Measurements from ENCODE around the gene GPD2.

The GPD2 gene

DNA sequence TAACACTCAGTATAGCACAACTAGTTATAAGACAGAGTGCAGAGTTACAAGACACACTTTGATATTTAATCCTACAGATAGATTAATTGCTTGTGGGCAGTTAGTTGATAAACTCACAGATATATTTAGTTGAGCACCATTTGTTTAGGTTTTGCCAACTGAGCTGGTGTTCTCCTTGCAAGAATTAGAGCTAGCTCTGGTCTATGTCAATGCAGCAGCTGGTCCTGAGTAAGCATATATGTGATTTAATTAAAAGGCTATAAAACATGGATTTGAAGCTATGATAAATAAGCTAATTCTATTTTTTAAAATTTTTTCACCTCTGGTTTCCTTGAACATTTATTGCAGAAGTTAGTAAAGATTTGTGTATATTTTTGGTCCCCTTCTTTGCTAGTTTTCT is 35.6 kb downstream of the GPD2 start:
- H3K4me3 ChIP-seq (ENCODE audit: insufficient read depth in 1 of 2, low read depth in 1 of 2, low read length in 2 of 2) = no peak overlapping the region
- no peak overlapping the region for H3K4ac ChIP-seq (ENCODE audit: low read depth in 1 of 2, low read length in 2 of 2)
- H3K27me3 ChIP-seq (ENCODE audit: control insufficient read depth in 1 of 2, insufficient read depth in 1 of 2, low read length in 2 of 2) = no peaks in the 10 kb centered on the region
- H3K9ac ChIP-seq (ENCODE audit: low read length) = no peak overlapping the region
- no peak overlapping the region for H2AK5ac ChIP-seq (ENCODE audit: low read length, severe bottlenecking)
- no peak overlapping the region for H4K91ac ChIP-seq (ENCODE audit: low read length)
- H3K27ac ChIP-seq (ENCODE audit: low read length, poor library complexity, severe bottlenecking) = no peak overlapping the region
- no peaks in the 10 kb centered on the region for H3K4me1 ChIP-seq (ENCODE audit: control insufficient read depth, insufficient read depth, low read depth, low read length)
- no peak overlapping the region for H4K8ac ChIP-seq (ENCODE audit: low read length)
- no peak overlapping the region for H2BK120ac ChIP-seq (ENCODE audit: low read depth, low read length)
- H3K36me3 ChIP-seq (ENCODE audit: control insufficient read depth in 1 of 2, insufficient read depth in 2 of 2, low read depth in 1 of 2, low read length in 2 of 2) = no peaks in the 10 kb centered on the region
- H3K23ac ChIP-seq (ENCODE audit: low read length in 2 of 2) = no peak overlapping the region
- H2BK15ac ChIP-seq (ENCODE audit: low read depth, poor library complexity, severe bottlenecking) = no peak overlapping the region
- no peak overlapping the region for H2BK12ac ChIP-seq (ENCODE audit: low read length in 2 of 2)
- no peak overlapping the region for H2BK5ac ChIP-seq (ENCODE audit: low read depth, low read length, poor library complexity, severe bottlenecking)
- no peak overlapping the region for H3K18ac ChIP-seq (ENCODE audit: low read depth in 1 of 2, low read length in 2 of 2)
- no peak overlapping the region for H2AFZ ChIP-seq (ENCODE audit: low read depth, low read length)
- no peak for DNase-seq
- no peak overlapping the region for H3K14ac ChIP-seq (ENCODE audit: low read length in 2 of 2)
- peaks cover 26% of the 10 kb centered on the region for H3K79me1 ChIP-seq (replicated peaks; ENCODE audit: low read length, poor library complexity, severe bottlenecking)
- no peaks in the 10 kb centered on the region for H3K9me3 ChIP-seq (ENCODE audit: control insufficient read depth, low read length)
- no peak overlapping the region for H3K4me2 ChIP-seq (ENCODE audit: low read length, poor library complexity, severe bottlenecking)

DNA sequence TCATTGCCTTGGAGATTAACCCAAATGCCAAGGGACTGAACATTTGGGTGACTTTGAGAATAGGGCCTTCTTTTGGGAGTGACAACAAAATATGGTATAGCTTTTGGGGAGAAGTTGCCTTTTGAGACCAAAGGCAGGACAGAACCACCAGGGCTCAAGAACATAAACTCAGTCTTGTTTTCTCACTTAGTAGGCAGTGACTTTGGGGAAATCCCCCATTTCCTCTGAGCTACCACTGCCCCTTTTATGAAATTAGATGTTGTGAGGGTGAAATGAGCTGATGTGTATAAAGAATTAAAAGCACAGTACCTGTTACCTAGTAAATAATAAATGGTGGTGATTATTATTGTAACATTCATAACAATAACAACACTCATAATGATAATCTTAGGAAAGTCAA is 36.5 kb downstream of the GPD2 start:
- Histone ChIP-seq H3K9ac (ENCODE audit: low read length) (no peak overlapping the region), H2BK12ac (ENCODE audit: low read length in 2 of 2) (no peak overlapping the region), H2BK5ac (ENCODE audit: low read depth, low read length, poor library complexity, severe bottlenecking) (no peak overlapping the region), H3K4me3 (ENCODE audit: insufficient read depth in 1 of 2, low read depth in 1 of 2, low read length in 2 of 2) (no peak overlapping the region), H3K18ac (ENCODE audit: low read depth in 1 of 2, low read length in 2 of 2) (no peak overlapping the region), H3K14ac (ENCODE audit: low read length in 2 of 2) (no peak overlapping the region), H3K4me1 (ENCODE audit: control insufficient read depth, insufficient read depth, low read depth, low read length) (no peaks in the 10 kb centered on the region), H3K23ac (ENCODE audit: low read length in 2 of 2) (no peak overlapping the region), H3K36me3 (ENCODE audit: control insufficient read depth in 1 of 2, insufficient read depth in 2 of 2, low read depth in 1 of 2, low read length in 2 of 2) (peaks cover 0 to 5% of the 10 kb centered on the region in 2 experiments), H3K4ac (ENCODE audit: low read depth in 1 of 2, low read length in 2 of 2) (no peak overlapping the region), H4K8ac (ENCODE audit: low read length) (no peak overlapping the region), H3K79me1 (replicated peaks; ENCODE audit: low read length, poor library complexity, severe bottlenecking) (peaks cover 24% of the 10 kb centered on the region), H2AFZ (ENCODE audit: low read depth, low read length) (no peak overlapping the region), H4K91ac (ENCODE audit: low read length) (no peak overlapping the region), H3K9me3 (ENCODE audit: control insufficient read depth, low read length) (no peaks in the 10 kb centered on the region), H2BK15ac (ENCODE audit: low read depth, poor library complexity, severe bottlenecking) (no peak overlapping the region), H3K4me2 (ENCODE audit: low read length, poor library complexity, severe bottlenecking) (no peak overlapping the region), H3K27me3 (ENCODE audit: control insufficient read depth in 1 of 2, insufficient read depth in 1 of 2, low read length in 2 of 2) (no peaks in the 10 kb centered on the region), H2AK5ac (ENCODE audit: low read length, severe bottlenecking) (no peak overlapping the region), H3K27ac (ENCODE audit: low read length, poor library complexity, severe bottlenecking) (no peak overlapping the region), H2BK120ac (ENCODE audit: low read depth, low read length) (no peak overlapping the region)
- no peak for DNase-seq

DNA sequence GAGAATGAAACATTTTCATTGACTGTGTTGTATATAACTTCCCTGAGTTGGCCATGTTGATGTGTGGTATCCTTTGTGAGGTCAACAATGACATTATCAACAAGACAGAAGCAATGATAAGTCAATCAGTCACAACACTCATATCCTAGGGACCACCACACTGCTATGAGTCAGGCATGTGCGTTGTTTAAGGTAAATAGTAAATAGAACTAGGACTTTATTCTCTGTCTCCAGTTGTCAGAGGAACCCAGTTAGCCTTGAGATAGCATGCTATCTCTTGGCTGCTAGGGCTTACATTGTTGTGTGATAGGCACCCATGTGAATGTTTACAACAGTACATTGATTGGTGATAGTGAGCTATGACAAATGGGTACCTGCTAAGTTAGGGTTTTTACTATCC is 37.3 kb downstream of the GPD2 start:
- Histone ChIP-seq H2AFZ (ENCODE audit: low read depth, low read length) (no peak overlapping the region), H3K4me2 (ENCODE audit: low read length, poor library complexity, severe bottlenecking) (no peak overlapping the region), H2BK5ac (ENCODE audit: low read depth, low read length, poor library complexity, severe bottlenecking) (no peak overlapping the region), H4K91ac (ENCODE audit: low read length) (no peak overlapping the region), H3K9ac (ENCODE audit: low read length) (no peak overlapping the region), H4K8ac (ENCODE audit: low read length) (no peak overlapping the region), H3K27me3 (ENCODE audit: control insufficient read depth in 1 of 2, insufficient read depth in 1 of 2, low read length in 2 of 2) (no peaks in the 10 kb centered on the region), H3K4me1 (ENCODE audit: control insufficient read depth, insufficient read depth, low read depth, low read length) (no peaks in the 10 kb centered on the region), H3K14ac (ENCODE audit: low read length in 2 of 2) (no peak overlapping the region), H2BK120ac (ENCODE audit: low read depth, low read length) (no peak overlapping the region), H3K9me3 (ENCODE audit: control insufficient read depth, low read length) (no peaks in the 10 kb centered on the region), H3K79me1 (replicated peaks; ENCODE audit: low read length, poor library complexity, severe bottlenecking) (peaks cover 20% of the 10 kb centered on the region), H3K27ac (ENCODE audit: low read length, poor library complexity, severe bottlenecking) (no peak overlapping the region), H3K23ac (ENCODE audit: low read length in 2 of 2) (no peak overlapping the region), H2AK5ac (ENCODE audit: low read length, severe bottlenecking) (no peak overlapping the region), H2BK15ac (ENCODE audit: low read depth, poor library complexity, severe bottlenecking) (no peak overlapping the region), H3K4ac (ENCODE audit: low read depth in 1 of 2, low read length in 2 of 2) (no peak overlapping the region), H3K18ac (ENCODE audit: low read depth in 1 of 2, low read length in 2 of 2) (no peak overlapping the region), H2BK12ac (ENCODE audit: low read length in 2 of 2) (no peak overlapping the region), H3K4me3 (ENCODE audit: insufficient read depth in 1 of 2, low read depth in 1 of 2, low read length in 2 of 2) (no peak overlapping the region), H3K36me3 (ENCODE audit: control insufficient read depth in 1 of 2, insufficient read depth in 2 of 2, low read depth in 1 of 2, low read length in 2 of 2) (peaks cover 0 to 7% of the 10 kb centered on the region in 2 experiments)
- WGBS = 53% methylated on average over 1 of the region's 1 CpG
- no peak for DNase-seq

GRCh38 chr2:156474401-156474800 is 38.2 kb downstream of the GPD2 start:
- Histone ChIP-seq H3K9ac (ENCODE audit: low read length) (no peak overlapping the region), H3K4me3 (ENCODE audit: insufficient read depth in 1 of 2, low read depth in 1 of 2, low read length in 2 of 2) (no peak overlapping the region), H3K4me2 (ENCODE audit: low read length, poor library complexity, severe bottlenecking) (no peak overlapping the region), H4K8ac (ENCODE audit: low read length) (no peak overlapping the region), H2AK5ac (ENCODE audit: low read length, severe bottlenecking) (no peak overlapping the region), H2BK5ac (ENCODE audit: low read depth, low read length, poor library complexity, severe bottlenecking) (no peak overlapping the region), H3K27ac (ENCODE audit: low read length, poor library complexity, severe bottlenecking) (no peak overlapping the region), H3K9me3 (ENCODE audit: control insufficient read depth, low read length) (no peaks in the 10 kb centered on the region), H4K91ac (ENCODE audit: low read length) (no peak overlapping the region), H3K36me3 (ENCODE audit: control insufficient read depth in 1 of 2, insufficient read depth in 2 of 2, low read depth in 1 of 2, low read length in 2 of 2) (peaks cover 0 to 14% of the 10 kb centered on the region in 2 experiments), H3K14ac (ENCODE audit: low read length in 2 of 2) (no peak overlapping the region), H3K4me1 (ENCODE audit: control insufficient read depth, insufficient read depth, low read depth, low read length) (no peaks in the 10 kb centered on the region), H2BK15ac (ENCODE audit: low read depth, poor library complexity, severe bottlenecking) (no peak overlapping the region), H3K27me3 (ENCODE audit: control insufficient read depth in 1 of 2, insufficient read depth in 1 of 2, low read length in 2 of 2) (no peaks in the 10 kb centered on the region), H3K23ac (ENCODE audit: low read length in 2 of 2) (no peak overlapping the region), H3K18ac (ENCODE audit: low read depth in 1 of 2, low read length in 2 of 2) (no peak overlapping the region), H2BK120ac (ENCODE audit: low read depth, low read length) (no peak overlapping the region), H3K79me1 (replicated peaks; ENCODE audit: low read length, poor library complexity, severe bottlenecking) (peaks cover 20% of the 10 kb centered on the region), H3K4ac (ENCODE audit: low read depth in 1 of 2, low read length in 2 of 2) (no peak overlapping the region), H2AFZ (ENCODE audit: low read depth, low read length) (no peak overlapping the region), H2BK12ac (ENCODE audit: low read length in 2 of 2) (no peak overlapping the region)
- WGBS = 83% methylated on average over 1 of the region's 3 CpGs
- no peak for DNase-seq

All from mesenchymal stem cell (in vitro differentiated cells and primary cell).